ENCODE data around the gene LARP4.

GRCh38 chr12:50528800-50529199 lies 128.1 kb downstream of the LARP4 start:
- no peak for TF ChIP-seq POLR2A (IDR thresholded peaks at IDR 0.05; ENCODE audit: low read depth, low read length)
- no peak for TF ChIP-seq CTCF (IDR thresholded peaks at IDR 0.05; ENCODE audit: extremely low read depth in 1 of 2, insufficient read depth in 1 of 2, low read depth in 1 of 2, low read length in 2 of 2)
- TF ChIP-seq MYC (IDR thresholded peaks at IDR 0.05; ENCODE audit: low read depth, low read length): no peak
- no peak for TF ChIP-seq EZH2 (IDR thresholded peaks at IDR 0.05; ENCODE audit: borderline replicate concordance, low read depth, low read length, severe bottlenecking)
